ENCODE results near the gene GAREM1. TPM values are rescaled to one million over a fixed set of nuclear protein-coding genes. Genes with fewer than 3 reads are reported as not detected.

The GAREM1 gene
- total RNA-seq, 1 experiment from 2014 or later = 11.1 TPM

- ATAC-seq = no peak
- Histone ChIP-seq H3K9me2 (ENCODE audit: insufficient read depth) (0 out of 2 replicates have a peak, but pooled peaks cover 3% of the 10 kb centered on the region), H3K4me3 (replicated peaks in 1 of 2; ENCODE audit: low read depth in 1 of 2, low read length in 2 of 2) (no peak overlapping the region), H3K79me2 (ENCODE audit: insufficient read depth, low read length) (no peaks in the 10 kb centered on the region; the same call in 1 of the 2 replicates), H3K9me3 (ENCODE audit: control insufficient read depth in 1 of 2, insufficient read depth in 1 of 2, low read depth in 1 of 2, low read length in 2 of 2) (no peaks in the 10 kb centered on the region), H3K4me2 (ENCODE audit: low read length) (no peak overlapping the region), H3K27me3 (ENCODE audit: insufficient read depth, low read length) (no peaks in the 10 kb centered on the region), H3K4me1 (ENCODE audit: control insufficient read depth in 1 of 2, insufficient read depth in 2 of 2, low read length in 2 of 2) (no peaks in the 10 kb centered on the region), H3K36me3 (ENCODE audit: control insufficient read depth in 1 of 2, insufficient read depth in 2 of 2, low read length in 2 of 2) (no peaks in the 10 kb centered on the region), H3K9ac (ENCODE audit: low read length) (no peak overlapping the region), H4K20me1 (ENCODE audit: insufficient read depth) (no peaks in the 10 kb centered on the region), H3K27ac (ENCODE audit: low read depth, low read length) (no peak overlapping the region), H2AFZ (ENCODE audit: low read depth, low read length, poor library complexity, severe bottlenecking) (no peak overlapping the region)
- intact Hi-C loops (cut with micrococcal nuclease) = no loop called here
- ChIA-PET CTCF (interaction anchor here (2.5 kb wide), 1 partner anchor 16 kb away, joined by 8 read pairs; no protein-coding TSS in a partner anchor), POLR2A (no interaction called here), RAD21 (ENCODE audit: low non-redundant PET in 1 of 2, low total read pairs in 2 of 2, uncharacterized antibody in 2 of 2, unreplicated experiment in 2 of 2) (no interaction called here)
- TF ChIP-seq CBX3 (IDR thresholded peaks at IDR 0.05; ENCODE audit: low read depth) (no peak), ATF3 (IDR thresholded peaks at IDR 0.05) (no peak), ZFX (IDR thresholded peaks at IDR 0.05) (no peak), ELF1 (IDR thresholded peaks at IDR 0.05; ENCODE audit: borderline replicate concordance, low read depth) (no peak), POLR2A (IDR thresholded peaks at IDR 0.05; ENCODE audit: borderline replicate concordance, extremely low read depth, insufficient read depth, insufficient read length) (no peak), SIN3A (IDR thresholded peaks at IDR 0.05; ENCODE audit: low read depth) (no peak), SRF (IDR thresholded peaks at IDR 0.05; ENCODE audit: low read depth) (no peak), CEBPB (IDR thresholded peaks at IDR 0.05; ENCODE audit: low read depth) (no peak), ZNF274 (IDR thresholded peaks at IDR 0.05; ENCODE audit: low read depth, low read length) (no peak), REST (IDR thresholded peaks at IDR 0.05; ENCODE audit: low read depth) (no peak), RAD21 (IDR thresholded peaks at IDR 0.05; ENCODE audit: low read depth) (no peak)
- DNase-seq (ENCODE audit: low read depth, low spot score) = no peak
- BruUV-seq (replicated peaks) = no TSS peak
Observed at GRCh38 chr18:32455361-32455760, 15.3 kb downstream of the GAREM1 start.

Data from HCT116 (cell line).